ENCODE results near the gene TNFRSF9. TPM values are rescaled to one million over a fixed set of nuclear protein-coding genes. Genes with fewer than 3 reads are reported as not detected.

Gene TNFRSF9
- total RNA-seq, 1 donor from 2014 or later: under 0.01 TPM

Small RNA genes lying within 50 kb of the gene (small RNA-seq; reads per million reads assigned to genes)
- not detected for gene RF00019

Other genes starting within 250 kb of the TNFRSF9 start
- 47.0 TPM for gene VAMP3, start 169.5 kb downstream of the TNFRSF9 start, total RNA-seq
- gene PER3, start 156.5 kb downstream of the TNFRSF9 start, total RNA-seq: 11.5 TPM
- gene UTS2, start 87.8 kb downstream of the TNFRSF9 start, total RNA-seq: not detected
- 261 TPM for gene PARK7, start 20.9 kb upstream of the TNFRSF9 start, total RNA-seq
- gene ERRFI1, start 85.5 kb upstream of the TNFRSF9 start, total RNA-seq: 3.7 TPM